ENCODE data around the gene ZDHHC4. TPM values are rescaled to one million over a fixed set of nuclear protein-coding genes. Genes with fewer than 3 reads are reported as not detected.
A peak's percentile ranks its signal among the peaks of the same experiment; 100 is the strongest.

The ZDHHC4 gene
- total RNA-seq = 10 to 100 TPM; 29.9 to 35.3 TPM

GRCh38 chr7:6577369-6578113 lies at the start of gene ZDHHC4:
ZDHHC4 (plus strand) TSS chr7:6577454; CDS start chr7:6580562, 3,108 bp downstream.
- peak; percentile 88 for DNase-seq
- peaks cover 38% of the 10 kb centered on the region for H3K4me1 Mint-ChIP-seq
- peak within 1 kb of the TSS; percentile 84 for H3K4me3 Mint-ChIP-seq
- CTCF ChIA-PET = interaction anchor here (1.2 to 5.3 kb wide), 4 partner anchors 11 to 29 kb away, joined by 4 to 29 read pairs (median 4); partner anchors contain the start of gene INTS15
- peak within 1 kb of the TSS; percentile 94 for H3K27ac Mint-ChIP-seq
- peaks cover 19% of the 10 kb centered on the region for H3K36me3 Mint-ChIP-seq (ENCODE audit: low read depth)
- no peaks in the 10 kb centered on the region for H3K9me3 Mint-ChIP-seq
- POLR2A ChIA-PET = no interaction called here
- no peaks in the 10 kb centered on the region for H3K27me3 Mint-ChIP-seq

- DNase-seq = no peak
- POLR2A ChIA-PET = no interaction called here
- Mint-ChIP-seq H3K4me1 (peaks cover 14% of the 10 kb centered on the region), H3K4me3 (no peak overlapping the region), H3K9me3 (no peaks in the 10 kb centered on the region), H3K36me3 (ENCODE audit: low read depth) (no peaks in the 10 kb centered on the region), H3K27ac (no peak overlapping the region), H3K27me3 (peaks cover 31% of the 10 kb centered on the region)
- CTCF ChIA-PET = interaction anchor here (0.8 to 2.2 kb wide), 6 partner anchors 8 to 329 kb away, joined by 3 to 5 read pairs (median 3); no protein-coding TSS in a partner anchor
Observed at GRCh38 chr7:6528401-6529130, 48.7 kb upstream of the ZDHHC4 start.

- ChIA-PET POLR2A (interaction anchor here (0.6 kb wide), 1 partner anchor 900 kb away, joined by 4 read pairs; no protein-coding TSS in a partner anchor), CTCF (interaction anchor here (1.4 to 2.2 kb wide), 2 partner anchors 25 to 29 kb away, joined by 3 to 5 read pairs; no protein-coding TSS in a partner anchor)
- Mint-ChIP-seq H3K4me1 (peaks cover 20% of the 10 kb centered on the region), H3K36me3 (ENCODE audit: low read depth) (no peaks in the 10 kb centered on the region), H3K9me3 (no peaks in the 10 kb centered on the region), H3K27me3 (peaks cover 38% of the 10 kb centered on the region), H3K27ac (no peak overlapping the region), H3K4me3 (peak overlapping the region; percentile 70)
- no peak for DNase-seq
Observed at GRCh38 chr7:6529643-6530042, 47.6 kb upstream of the ZDHHC4 start.

GRCh38 chr7:6530626-6531491 lies 46.4 kb upstream of the ZDHHC4 start:
- Mint-ChIP-seq H3K36me3 (ENCODE audit: low read depth) (no peaks in the 10 kb centered on the region), H3K27me3 (peaks cover 46% of the 10 kb centered on the region)
- POLR2A ChIA-PET = no interaction called here

GRCh38 chr7:6531492-6532279 lies 45.6 kb upstream of the ZDHHC4 start:
- peaks cover 49% of the 10 kb centered on the region for H3K27me3 Mint-ChIP-seq
- CTCF ChIA-PET = interaction anchor here (1.3 kb wide), 1 partner anchor 27 kb away, joined by 3 read pairs; no protein-coding TSS in a partner anchor
- H3K9me3 Mint-ChIP-seq = no peaks in the 10 kb centered on the region

More at GRCh38 chr7:6530626-6531491, 46.4 kb upstream of the ZDHHC4 start:
- Mint-ChIP-seq H3K4me1 (peaks cover 20% of the 10 kb centered on the region), H3K4me3 (peak overlapping the region; percentile 70), H3K9me3 (no peaks in the 10 kb centered on the region), H3K27ac (no peak overlapping the region)
- CTCF ChIA-PET = no interaction called here
- DNase-seq = peak; percentile 53

GRCh38 chr7:6532516-6532915 lies 44.7 kb upstream of the ZDHHC4 start:
- CTCF ChIA-PET = interaction anchor here (0.8 to 2.7 kb wide), 4 partner anchors 8 to 398 kb away, joined by 3 to 13 read pairs (median 3); no protein-coding TSS in a partner anchor
- Mint-ChIP-seq H3K27ac (no peak overlapping the region), H3K9me3 (no peaks in the 10 kb centered on the region), H3K27me3 (peaks cover 42% of the 10 kb centered on the region), H3K36me3 (ENCODE audit: low read depth) (no peaks in the 10 kb centered on the region), H3K4me3 (no peak overlapping the region), H3K4me1 (peaks cover 15% of the 10 kb centered on the region)
- DNase-seq = no peak
- POLR2A ChIA-PET = no interaction called here

More at GRCh38 chr7:6531492-6532279, 45.6 kb upstream of the ZDHHC4 start:
- Mint-ChIP-seq H3K27ac (no peak overlapping the region), H3K36me3 (ENCODE audit: low read depth) (no peaks in the 10 kb centered on the region), H3K4me3 (peak overlapping the region; percentile 65), H3K4me1 (peaks cover 20% of the 10 kb centered on the region)
- DNase-seq = no peak
- POLR2A ChIA-PET = no interaction called here

GRCh38 chr7:6533893-6534495 lies 43.3 kb upstream of the ZDHHC4 start:
- no peaks in the 10 kb centered on the region for H3K9me3 Mint-ChIP-seq
- POLR2A ChIA-PET = no interaction called here
- H3K27me3 Mint-ChIP-seq = peaks cover 44% of the 10 kb centered on the region
- no peaks in the 10 kb centered on the region for H3K36me3 Mint-ChIP-seq (ENCODE audit: low read depth)
- no peak overlapping the region for H3K27ac Mint-ChIP-seq
- CTCF ChIA-PET = interaction anchor here (1.4 to 2.7 kb wide), 2 partner anchors 10 to 37 kb away, joined by 4 to 13 read pairs; no protein-coding TSS in a partner anchor
- H3K4me3 Mint-ChIP-seq = no peak overlapping the region
- no peak for DNase-seq
- peaks cover 15% of the 10 kb centered on the region for H3K4me1 Mint-ChIP-seq

- Mint-ChIP-seq H3K9me3 (no peaks in the 10 kb centered on the region), H3K27me3 (peaks cover 33% of the 10 kb centered on the region), H3K36me3 (ENCODE audit: low read depth) (no peaks in the 10 kb centered on the region), H3K27ac (no peak overlapping the region), H3K4me3 (no peak overlapping the region), H3K4me1 (peaks cover 7% of the 10 kb centered on the region)
- POLR2A ChIA-PET = no interaction called here
- no peak for DNase-seq
- CTCF ChIA-PET = interaction anchor here (0.5 to 1.4 kb wide), 3 partner anchors 9 to 123 kb away, joined by 3 read pairs; no protein-coding TSS in a partner anchor
Observed at GRCh38 chr7:6536262-6537260, 40.7 kb upstream of the ZDHHC4 start.

- Mint-ChIP-seq H3K27ac (no peak overlapping the region), H3K4me1 (peaks cover 8% of the 10 kb centered on the region), H3K36me3 (ENCODE audit: low read depth) (no peaks in the 10 kb centered on the region), H3K4me3 (no peak overlapping the region), H3K27me3 (peaks cover 7% of the 10 kb centered on the region), H3K9me3 (no peaks in the 10 kb centered on the region)
- DNase-seq = no peak
- CTCF ChIA-PET = no interaction called here
- POLR2A ChIA-PET = no interaction called here
Observed at GRCh38 chr7:6542368-6542767, 34.9 kb upstream of the ZDHHC4 start.

GRCh38 chr7:6545398-6546126 lies 31.7 kb upstream of the ZDHHC4 start:
- Mint-ChIP-seq H3K9me3 (no peaks in the 10 kb centered on the region), H3K4me3 (no peak overlapping the region), H3K27ac (no peak overlapping the region), H3K36me3 (ENCODE audit: low read depth) (no peaks in the 10 kb centered on the region), H3K27me3 (no peaks in the 10 kb centered on the region), H3K4me1 (peaks cover 8% of the 10 kb centered on the region)
- ChIA-PET POLR2A (interaction anchor here (1.1 kb wide), 1 partner anchor 9 kb away, joined by 3 read pairs; no protein-coding TSS in a partner anchor), CTCF (interaction anchor here (0.5 to 1.7 kb wide), 7 partner anchors 9 to 1153 kb away, joined by 3 to 6 read pairs (median 3); no protein-coding TSS in a partner anchor)
- no peak for DNase-seq
